GM18867 (cell line): ENCODE measurements around the gene WFDC1.
"Not testable (repeated sequence)": the region's sequence is repeated elsewhere in the genome, so short reads cannot be mapped to it uniquely, and the experiment has no call there.

Source experiments
- ATAC-seq: cut with Tn5 transposase; IDR thresholded peaks from one replicate; pipeline ENCODE4 v1.9.1; 2021; ENCODE audit warnings: mild to moderate bottlenecking, moderate library complexity; ENCODE audit not compliant: unreplicated experiment

The WFDC1 gene

DNA sequence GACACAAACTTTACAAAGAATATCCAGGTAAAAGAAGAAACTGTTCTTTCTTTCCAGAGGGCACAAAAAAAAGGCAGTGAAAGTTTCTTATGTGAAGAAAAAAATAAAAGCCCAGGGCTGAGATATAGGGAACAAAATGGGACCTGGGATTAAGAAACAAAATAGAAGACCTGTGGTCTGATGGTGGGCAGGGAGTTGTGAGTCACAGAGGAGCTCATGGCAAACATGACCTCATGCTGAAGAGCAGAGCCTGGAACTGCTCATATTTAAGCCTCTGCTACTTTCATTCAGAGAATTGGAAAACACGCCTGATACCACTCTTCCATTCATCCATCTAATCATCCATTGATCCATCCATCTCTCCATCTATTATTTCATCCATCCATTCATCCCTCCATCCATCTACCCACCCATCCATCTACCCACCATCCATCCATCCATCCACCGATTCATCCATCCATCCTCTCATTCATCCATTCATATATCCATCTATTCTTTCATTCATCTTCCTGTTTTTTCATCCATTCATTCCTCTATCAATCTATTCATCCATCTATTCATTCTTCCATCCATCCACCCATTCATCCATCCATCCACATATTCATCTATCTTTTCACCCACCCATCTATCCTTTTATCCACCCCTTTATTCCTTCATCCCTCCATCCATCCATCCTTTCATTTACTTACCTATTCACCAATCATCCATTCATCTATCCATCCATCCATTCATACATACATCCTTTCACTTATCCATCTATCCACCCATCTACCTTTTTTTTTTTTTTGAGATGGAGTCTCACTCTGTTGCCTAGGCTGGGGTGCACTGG is 30.0 kb downstream of the WFDC1 start:
- no peak for ATAC-seq

DNA sequence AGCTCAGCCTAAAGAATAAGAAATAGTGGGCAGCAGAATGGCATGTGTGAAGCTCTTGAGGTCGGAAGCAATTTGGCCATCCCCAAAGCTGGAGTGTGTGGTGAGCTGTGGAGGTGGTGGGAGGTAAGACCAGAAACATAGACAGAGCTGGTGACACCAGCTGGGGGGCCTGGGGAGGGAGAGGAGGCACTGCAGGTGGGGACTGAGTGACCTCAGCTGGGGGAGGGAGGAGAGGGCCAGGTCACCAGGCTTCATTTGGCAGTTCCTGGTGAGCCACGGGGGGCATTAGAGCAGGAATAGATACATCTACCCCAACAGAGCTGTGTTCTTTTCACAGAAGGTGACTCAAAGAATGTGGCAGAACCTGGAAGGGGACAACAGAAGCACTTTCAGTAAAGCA is 31.9 kb downstream of the WFDC1 start:
- ATAC-seq: no peak

DNA sequence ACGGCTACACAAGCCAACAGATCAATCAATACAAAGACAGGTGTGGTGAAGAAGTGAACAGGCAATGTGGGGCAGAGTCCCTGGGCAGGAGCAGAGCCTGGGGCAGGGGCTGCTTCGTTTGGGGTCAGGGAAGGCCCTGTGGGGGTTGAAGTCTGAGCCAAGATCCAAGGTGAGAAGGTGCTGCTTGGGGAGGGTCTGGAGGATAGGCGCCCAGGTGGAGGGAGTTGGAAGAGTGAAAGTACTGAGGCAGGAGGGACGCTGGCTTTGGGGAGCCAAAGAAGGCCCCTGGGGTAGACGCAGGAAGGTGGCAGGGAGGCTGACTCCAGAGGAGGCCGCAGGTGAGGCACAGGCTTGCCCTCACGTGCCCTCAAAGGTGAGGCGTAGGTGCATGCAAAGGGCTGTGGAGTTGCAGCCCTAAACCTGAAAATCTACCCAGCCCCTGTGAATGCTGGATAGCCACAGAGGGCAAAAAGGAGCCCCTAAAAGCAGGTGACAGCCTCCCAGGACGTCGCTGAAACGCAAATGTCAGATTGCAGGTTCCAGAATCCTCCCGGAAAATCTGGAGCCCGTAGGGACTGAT is 33.3 kb downstream of the WFDC1 start:
- ATAC-seq: no peak

DNA sequence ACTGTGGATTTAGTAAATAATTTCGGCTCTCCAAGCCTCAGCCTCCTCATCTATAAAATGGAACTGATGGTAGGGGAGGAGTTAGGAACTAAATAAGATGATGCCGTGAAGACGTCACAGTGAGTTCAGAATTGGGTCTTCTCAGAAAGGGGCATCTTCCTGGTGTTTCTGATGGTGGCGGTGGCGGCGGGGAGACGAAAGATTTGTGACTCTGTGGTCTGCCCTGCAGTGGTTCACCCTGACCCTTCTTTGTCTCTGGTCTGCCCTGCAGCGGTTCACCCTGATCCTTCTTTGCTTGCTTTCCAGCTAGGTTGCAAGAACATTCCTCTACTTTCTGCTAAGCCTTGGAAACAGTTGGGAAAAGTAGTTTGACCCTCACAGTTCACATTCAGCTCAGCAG is 34.3 kb downstream of the WFDC1 start:
- no peak for ATAC-seq

DNA sequence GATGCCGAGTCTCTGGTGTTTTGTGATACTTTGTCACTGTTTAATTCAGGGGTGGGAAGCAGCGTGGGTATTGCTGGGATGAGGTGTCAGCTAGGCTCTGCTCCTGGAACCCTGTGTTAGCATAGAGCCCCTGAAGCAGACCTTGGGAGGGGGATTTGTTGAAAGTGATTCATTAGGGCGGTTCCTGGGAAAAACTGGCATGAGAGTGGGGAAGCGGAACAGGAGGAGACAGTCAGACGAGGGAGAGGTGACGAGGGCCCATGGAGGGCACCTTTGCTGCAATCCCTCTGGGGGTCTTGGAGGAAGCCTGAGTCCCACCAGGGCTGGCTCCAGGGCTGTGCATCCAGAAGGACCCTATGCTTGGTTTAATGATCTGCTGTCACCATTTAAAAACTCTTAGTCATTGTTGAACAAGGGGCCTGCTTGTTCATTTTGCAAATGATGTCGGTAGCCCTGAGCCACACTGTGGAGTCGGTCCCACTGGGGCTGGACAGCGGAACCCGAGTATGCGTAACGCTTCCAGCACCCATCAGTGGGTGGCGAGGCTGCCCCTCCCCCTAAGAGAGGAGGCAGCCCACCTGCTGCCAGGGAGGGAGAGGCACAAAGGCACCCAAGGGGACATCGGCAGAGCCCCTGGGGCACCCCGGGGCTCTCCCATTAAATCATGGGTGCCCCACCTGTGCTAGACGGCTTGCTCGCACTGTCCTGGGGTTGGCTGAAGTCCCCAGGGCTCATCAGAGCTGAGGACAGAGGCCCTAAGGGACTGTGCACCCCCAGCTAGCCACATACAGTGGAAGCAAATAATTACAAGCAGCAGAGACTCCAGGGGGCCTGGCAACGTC is 35.4 kb downstream of the WFDC1 start:
- no peak for ATAC-seq

DNA sequence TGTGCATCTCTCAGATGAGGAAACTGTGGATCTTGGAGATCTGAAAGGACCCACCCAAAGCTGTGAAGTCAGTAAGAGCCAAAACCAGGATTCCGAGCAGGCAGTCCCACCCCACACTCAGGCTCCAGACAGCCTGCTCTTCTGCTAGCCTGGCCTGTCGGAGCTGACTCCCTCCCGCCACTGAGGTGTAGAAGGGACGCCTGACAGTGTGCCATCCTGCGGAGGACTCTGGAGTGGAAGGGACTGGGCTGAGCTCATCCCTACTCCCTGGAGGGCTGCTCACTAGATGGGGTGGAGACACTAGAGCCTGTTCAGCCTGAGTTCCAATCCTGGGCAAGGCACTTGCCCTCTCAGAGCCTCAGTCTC is 36.0 kb downstream of the WFDC1 start:
- no peak for ATAC-seq

DNA sequence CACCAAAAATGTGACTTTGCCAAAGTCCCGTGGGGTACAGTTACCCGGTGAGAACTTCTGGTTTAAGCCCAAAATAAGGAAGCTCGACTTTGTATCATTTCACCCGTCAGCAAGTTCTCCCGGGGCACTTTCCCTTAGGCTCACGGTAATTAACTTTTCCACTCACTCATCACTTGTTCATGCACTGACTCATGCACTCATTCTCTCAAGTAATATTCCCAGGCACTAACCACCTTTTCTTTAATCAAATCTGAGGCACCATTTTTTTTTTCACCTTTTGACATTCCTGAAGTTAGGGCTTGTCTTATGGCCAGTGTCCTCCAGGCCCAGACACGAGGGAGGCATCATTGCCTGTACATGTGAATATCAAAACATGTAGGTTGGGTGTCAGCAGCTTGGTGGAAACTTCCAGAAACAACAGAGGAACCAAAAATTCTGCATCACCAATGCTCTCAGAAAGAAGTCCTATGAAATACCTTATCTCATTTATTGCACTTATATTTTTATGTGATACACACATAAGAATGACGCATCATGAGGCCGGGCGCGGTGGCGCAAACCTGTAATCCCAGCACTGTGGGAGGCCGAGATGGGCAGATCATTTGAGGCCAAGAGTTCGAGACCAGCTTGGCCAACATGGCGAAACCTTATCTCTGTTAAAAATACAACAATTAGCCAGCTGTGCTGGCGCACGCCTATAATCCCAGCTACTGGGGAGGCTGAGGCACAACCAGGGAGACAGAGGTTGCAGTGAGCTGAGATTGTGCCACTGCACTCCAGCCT is 37.5 kb downstream of the WFDC1 start:
- ATAC-seq: no peak

DNA sequence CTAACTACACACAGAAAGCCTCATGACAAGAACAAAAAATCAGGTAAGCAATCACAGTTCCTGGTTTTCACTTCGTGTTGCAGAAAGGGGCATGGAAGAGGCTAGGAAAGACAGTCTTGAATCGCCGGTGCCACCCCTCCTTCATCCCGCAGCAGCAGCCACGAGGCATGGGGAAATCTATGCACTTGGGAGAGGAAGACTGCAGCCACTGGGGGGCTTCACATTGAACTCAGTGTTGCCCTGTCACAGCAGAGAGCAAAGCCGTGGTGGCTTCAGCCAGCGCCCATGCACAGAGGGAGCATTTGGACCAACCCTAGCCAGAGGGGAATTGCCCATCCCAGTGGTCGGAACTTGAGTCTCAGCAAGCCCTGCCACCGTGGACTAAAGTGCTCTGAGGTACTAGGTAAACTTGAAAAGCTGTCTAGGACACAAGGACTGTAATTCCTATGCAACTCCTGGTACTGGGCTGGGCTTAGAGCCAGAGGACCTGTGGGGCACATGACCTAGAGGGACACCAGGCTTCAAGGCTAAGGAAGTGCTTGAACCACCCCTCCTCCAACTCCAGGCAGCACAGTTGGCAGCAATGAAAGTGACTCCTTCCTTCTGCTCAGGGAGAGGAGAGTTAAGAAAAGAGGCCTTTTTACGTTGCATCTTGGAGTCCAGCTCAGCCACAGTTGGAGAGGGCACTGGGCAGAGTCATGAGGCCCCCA is 38.5 kb downstream of the WFDC1 start:
- ATAC-seq: no peak

DNA sequence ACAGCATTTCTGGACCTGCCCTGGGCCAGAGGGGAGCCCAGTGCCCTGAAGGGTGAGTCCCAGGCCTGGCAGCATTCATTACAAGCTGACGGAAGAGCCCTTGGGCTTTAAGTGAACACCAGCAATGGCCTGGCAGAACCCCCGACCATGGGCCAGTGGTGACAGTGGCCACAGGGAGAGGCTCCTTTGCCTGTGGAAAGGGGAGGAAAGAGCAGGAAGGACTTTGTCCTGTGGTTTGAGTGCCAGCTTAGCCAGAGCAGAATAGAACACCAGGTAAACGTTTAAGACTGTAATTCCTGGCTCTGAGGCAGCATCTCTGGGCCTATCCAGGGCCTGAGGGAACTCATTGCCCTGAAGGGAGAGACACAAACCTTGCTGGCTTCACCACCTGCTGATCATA is 39.4 kb downstream of the WFDC1 start:
- ATAC-seq: no peak

DNA sequence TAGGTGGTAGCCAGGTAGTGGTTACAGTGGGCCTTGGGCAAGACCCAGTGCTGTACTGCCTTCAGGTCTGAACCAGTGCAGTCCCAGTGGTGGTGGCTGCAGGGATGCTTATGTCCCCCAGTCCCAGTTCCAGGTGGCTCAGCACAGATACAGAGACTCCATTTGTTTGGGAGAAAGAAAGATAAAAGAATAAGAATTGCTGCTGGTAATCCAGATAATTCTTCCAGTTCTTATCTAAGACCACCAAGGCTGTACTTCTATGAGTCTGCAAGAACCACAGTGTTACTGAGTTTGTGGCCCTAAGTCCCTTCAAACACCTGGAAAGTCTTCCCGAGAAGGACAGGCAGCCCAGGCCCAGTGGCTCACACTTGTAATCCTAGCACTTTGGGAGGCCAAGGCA is 39.8 kb downstream of the WFDC1 start:
- ATAC-seq: no peak

DNA sequence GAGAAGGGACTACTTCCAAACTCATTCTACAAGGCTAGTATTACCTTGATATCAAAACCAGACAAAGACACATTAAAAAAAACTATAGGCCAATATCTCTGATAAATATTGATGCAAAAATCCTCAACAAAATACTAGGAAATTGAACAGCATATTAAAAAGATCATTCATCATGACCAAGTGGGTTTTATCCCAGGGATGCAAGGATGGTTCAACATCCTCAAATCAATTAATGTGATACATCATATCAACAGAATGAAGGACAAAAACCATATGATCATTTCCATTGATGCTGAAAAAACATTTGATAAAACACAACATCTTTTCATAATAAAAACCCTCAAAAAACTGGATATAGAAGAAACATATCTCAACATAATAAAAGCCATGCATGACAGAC is 42.6 kb downstream of the WFDC1 start:
- not testable (repeated sequence) for ATAC-seq

DNA sequence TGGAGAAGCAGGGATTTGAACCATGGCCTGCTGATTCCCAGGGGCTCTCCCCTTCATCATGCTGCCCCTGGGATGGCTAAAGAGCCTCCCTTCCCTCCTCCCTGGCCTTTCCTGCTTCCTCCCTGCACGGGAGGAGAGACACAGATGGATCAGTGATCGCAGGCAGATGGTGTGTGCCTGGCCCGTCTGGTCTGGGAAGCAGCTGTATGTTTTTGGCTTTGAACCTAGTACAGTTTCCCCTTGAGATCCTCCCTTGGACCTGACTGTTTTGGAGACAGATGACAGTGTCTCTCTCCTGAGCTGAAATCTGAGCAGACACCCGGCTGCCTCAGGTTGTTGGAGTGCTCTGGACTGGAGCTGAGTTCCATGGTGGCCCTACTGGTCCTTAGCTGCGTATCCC is 44.6 kb downstream of the WFDC1 start:
- ATAC-seq: no peak

DNA sequence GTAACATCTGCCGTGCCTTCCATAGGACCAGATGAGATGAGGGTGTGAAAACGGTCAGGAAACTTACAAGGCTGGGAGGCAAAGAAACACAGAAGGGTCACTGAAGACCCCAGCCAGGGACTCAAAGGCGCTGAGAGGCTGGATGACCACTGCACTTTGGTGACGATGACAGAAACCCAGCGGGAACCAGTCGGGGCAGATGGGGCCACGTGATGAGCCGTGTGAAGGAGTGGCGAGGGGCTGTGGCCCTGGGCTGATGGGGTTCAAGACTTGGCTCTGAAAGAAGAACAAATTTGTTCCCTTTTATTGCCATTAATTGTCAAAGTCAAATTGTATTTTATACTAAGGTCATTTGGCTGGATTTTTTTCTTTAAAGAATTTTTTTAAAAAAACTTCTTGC is 45.1 kb downstream of the WFDC1 start:
- no peak for ATAC-seq

DNA sequence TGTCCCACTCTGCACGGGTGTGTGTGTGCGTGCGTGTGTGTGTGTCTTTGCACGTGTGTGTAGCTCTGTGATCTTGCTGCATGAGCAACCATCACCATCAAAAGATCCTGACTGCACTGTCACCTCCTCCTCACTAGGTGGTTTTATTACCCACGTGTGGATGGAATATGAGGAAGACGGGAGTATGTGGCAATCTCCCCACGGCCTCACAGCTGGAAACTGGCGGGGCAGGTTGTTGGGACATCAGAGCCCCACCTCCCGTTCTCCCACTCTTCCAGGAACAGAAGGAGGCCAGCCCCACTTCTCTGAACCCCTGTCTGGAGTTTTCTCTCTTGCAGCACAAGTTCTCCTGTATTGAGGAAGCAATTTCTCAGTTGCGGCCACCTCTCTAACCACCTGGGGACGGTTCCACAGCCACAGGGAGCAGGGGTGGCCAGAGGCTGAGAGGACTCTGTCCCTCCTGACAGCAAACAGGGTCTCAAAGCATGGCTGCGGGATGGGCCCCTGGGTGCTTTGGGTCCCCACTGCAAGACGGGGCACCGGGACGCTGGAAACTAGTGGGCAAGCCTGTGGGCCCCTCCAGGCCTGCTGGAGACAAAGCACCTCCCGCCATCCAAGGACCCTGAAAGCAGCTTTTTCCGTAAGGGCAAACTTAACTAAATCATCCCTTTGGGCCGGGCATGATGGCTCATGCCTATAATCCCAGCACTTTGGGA is 45.8 kb downstream of the WFDC1 start:
- no peak for ATAC-seq

DNA sequence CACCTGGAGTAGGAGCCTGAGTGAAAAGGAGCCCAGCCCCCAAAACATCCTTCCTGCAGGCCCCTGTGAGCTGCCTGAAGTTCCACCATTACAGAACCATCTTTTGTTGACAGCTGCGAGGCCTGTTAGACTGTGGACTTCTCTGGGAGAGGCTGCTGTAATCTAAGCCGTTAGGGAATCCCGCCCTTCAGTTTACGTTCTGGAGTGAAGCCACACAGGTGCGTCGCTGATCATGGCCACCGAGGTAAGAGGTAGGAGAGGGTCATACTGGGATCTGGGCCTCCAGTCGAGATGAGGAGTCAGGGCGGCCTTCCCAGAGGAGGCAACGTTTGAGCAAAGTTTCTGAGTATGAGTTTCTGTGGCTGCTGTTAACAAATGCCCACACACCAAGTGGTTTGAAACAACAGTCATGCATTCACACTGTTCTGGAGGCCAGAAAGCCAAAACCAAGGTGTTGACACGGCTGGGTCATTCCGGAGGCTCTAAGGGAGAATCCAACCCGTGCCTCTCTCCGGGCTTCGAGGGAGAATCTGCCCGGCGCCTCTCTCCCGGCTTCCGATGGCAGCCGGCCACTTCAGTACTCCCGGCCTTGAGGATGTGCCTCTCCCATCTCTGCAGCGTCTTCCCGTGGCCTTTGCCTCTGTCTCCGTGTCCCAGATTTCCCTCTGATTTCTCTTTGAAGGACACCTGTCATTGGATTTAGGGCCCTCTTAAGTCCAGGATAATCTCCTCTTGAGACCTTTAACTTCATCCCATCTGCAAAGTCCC is 47.0 kb downstream of the WFDC1 start:
- ATAC-seq: no peak

DNA sequence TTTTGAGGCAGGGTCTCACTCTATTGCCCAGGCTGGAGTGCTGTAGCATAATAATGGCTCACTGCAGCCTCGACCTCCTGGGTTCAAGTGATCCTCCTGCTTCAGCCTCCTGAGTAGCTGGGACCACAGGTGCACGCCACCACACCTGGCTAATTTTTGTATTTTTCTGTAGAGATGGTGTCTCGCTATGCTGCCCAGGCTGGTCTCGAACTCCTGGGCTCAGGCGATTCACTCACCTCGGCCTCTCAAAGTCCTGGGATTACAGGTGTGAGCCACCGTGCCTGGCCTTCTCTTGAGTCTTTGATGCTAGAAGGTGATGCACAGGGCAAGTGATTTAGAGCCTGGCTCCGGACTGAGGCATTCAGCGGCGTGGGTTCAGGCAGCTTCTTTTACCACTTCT is 49.1 kb downstream of the WFDC1 start:
- not testable (repeated sequence) for ATAC-seq

DNA sequence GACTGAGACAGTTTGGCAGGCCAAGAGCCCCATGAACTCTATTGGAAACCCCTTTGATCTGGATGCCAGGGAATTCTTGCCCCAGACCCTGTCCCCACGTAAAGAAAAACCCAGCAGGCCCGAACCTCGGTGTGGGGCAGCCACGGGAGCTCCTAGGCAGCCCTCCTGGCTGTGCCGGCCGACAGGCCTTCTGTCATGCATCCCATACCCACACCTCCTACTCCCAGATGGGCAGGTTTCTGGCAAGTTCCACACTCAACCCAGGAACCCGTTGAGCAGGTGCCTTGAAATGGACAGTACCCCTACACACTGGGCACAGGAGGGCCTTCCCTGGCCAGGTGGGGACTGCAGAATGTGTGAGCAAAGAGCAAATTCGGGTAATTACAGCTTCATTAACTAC is 50.1 kb downstream of the WFDC1 start:
- no peak for ATAC-seq

DNA sequence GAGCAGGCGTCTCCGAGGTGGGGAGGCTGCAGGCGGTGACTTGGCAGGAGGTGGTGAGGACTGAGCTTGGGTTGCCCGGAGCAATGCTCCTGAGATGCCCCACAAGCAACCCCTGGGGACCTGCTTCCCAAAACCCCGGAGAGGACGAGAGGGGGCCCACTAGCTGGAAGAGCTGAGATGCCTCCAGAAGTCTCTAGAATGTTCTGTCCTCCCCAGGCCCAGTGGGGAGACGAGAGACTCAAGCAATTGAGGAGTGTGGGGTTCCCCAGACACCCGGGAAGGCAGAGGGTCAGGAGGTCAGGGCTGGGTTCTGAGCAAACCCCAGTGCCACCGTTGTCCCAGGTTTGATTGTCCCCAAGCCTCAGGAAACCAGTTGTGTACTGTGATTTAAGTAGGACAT is 52.5 kb downstream of the WFDC1 start:
- ATAC-seq: no peak

DNA sequence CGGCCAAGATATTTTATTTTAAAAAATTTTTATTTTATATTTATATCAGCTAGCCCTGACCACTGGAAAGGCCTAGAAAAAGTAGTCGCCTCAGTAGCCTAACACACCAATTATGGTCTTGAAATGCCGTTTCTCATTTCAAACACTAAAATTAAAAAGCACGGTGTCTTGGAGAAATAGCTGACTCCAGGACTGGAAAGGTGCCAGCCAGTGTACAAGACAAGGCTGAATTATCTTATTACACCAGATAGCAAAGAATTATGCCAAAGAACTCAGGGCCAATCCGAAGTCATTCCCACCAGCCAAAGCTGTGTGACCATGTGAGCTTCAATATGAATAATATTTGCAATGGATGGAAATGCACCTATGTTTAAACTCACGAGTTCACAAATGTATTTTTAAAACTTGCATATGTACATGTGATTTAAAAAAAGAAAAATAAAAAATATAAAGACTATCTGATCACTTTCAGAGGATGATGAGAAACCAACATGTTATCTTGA is 53.8 kb downstream of the WFDC1 start:
- ATAC-seq: no peak
